ENCODE results near the gene MCM3.

The MCM3 gene

DNA sequence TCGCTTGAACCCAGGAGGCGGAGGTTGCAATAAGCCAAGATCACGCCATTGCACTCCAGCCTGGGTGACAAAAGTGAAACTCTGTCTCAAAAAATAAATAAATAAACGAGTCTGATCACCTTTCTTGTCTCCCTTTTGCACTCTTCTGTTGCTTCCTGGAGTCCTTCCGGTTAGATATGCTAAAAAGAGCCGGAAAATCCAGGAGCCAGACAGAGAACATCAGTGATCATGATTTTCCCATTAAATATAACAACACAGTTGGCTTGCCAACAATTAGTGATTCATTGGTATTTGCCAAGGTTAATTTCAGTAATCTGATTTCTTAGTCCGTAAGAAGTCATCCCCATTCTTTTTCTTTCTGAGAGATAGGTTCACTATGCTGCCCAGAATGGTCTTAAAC is 3.7 kb upstream of the MCM3 start:
- no peak for DNase-seq
- TF ChIP-seq CTCF (IDR thresholded peaks at IDR 0.05): no peak
- Histone ChIP-seq H3K4me3 (no peak overlapping the region), H3K36me3 (no peaks in the 10 kb centered on the region), H3K9me3 (no peaks in the 10 kb centered on the region), H3K4me1 (peaks cover 0 to 13% (median 5%) of the 10 kb centered on the region in 4 donors), H3K27me3 (no peaks in the 10 kb centered on the region), H3K27ac (no peak overlapping the region)
- intact Hi-C loops (cut with DNase I; ENCODE audit: low total_unique reads): loop anchor here (10.0 kb wide), 1 partner anchor 307 kb away; no protein-coding TSS in a partner anchor

DNA sequence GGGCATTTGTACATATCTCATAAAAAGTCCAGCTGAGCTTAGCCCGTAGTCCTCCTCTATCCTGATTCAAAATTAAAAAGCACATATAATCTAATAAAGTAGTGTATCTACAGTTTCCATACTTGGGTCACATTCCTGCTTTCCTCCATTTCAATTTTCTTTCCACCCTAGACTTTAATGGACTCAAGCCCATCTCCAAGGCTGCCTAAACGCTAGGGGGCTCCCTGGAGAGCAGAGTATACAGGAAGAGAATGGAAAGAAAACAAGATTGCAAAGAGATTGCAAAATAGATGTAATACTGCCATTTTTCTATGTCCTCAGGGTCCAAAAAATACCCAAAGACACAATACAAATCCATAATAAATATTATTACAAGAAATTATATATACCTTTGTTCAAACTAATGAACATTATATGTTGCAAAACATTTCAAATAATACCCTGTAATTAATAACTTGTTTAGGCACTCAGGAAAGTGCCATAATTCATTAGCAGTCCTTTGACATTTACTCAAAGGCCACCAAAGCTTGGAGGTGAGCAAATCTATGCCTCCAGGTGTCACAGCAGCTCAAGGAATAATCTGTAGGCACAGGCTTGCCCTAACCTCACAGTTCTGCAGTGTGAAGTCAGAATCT is 2.4 kb upstream of the MCM3 start:
- no peak overlapping the region for H3K27ac ChIP-seq
- intact Hi-C loops (cut with DNase I; ENCODE audit: low total_unique reads): loop anchor here (10.0 kb wide), 1 partner anchor 308 kb away; no protein-coding TSS in a partner anchor
- DNase-seq: peak; percentile 74 to 81

GRCh38 chr6:52285177-52286068 is 881 bp upstream of the MCM3 start:
- intact Hi-C loops (cut with DNase I; ENCODE audit: low total_unique reads): loop anchor here (10.0 kb wide), 1 partner anchor 309 kb away; no protein-coding TSS in a partner anchor
- no peak for DNase-seq
- no peak for TF ChIP-seq CTCF (IDR thresholded peaks at IDR 0.05)

More for the DNA sequence above, 2.4 kb upstream of the MCM3 start:
- Histone ChIP-seq H3K4me3 (no peak overlapping the region), H3K9me3 (no peaks in the 10 kb centered on the region), H3K27me3 (no peaks in the 10 kb centered on the region), H3K36me3 (peaks cover 3 to 9% (median 8%) of the 10 kb centered on the region in 3 donors), H3K4me1 (peaks cover 0 to 14% (median 8%) of the 10 kb centered on the region in 4 donors)
- TF ChIP-seq CTCF (IDR thresholded peaks at IDR 0.05): peak; percentile 22 to 39

GRCh38 chr6:52284131-52284459 is 447 bp downstream of the MCM3 start:
- Histone ChIP-seq H3K9me3 (no peaks in the 10 kb centered on the region), H3K4me3 (peak overlapping the region; percentile 69 to 88), H3K36me3 (peaks cover 31 to 36% (median 35%) of the 10 kb centered on the region in 3 donors), H3K27ac (peak overlapping the region; percentile 60 to 67), H3K4me1 (peaks cover 0 to 14% (median 8%) of the 10 kb centered on the region in 4 donors), H3K27me3 (no peaks in the 10 kb centered on the region)
- intact Hi-C loops (cut with DNase I; ENCODE audit: low total_unique reads): loop anchor here (5.0 to 10.0 kb wide), 4 partner anchors 78 to 383 kb away; partner anchors contain the start of gene PAQR8
- TF ChIP-seq CTCF (IDR thresholded peaks at IDR 0.05): no peak
- peak in 1 of 2 donors; percentile 43 for DNase-seq

More at GRCh38 chr6:52285177-52286068, 881 bp upstream of the MCM3 start:
- Histone ChIP-seq H3K27me3 (no peaks in the 10 kb centered on the region), H3K4me1 (peaks cover 0 to 14% (median 8%) of the 10 kb centered on the region in 4 donors), H3K9me3 (no peaks in the 10 kb centered on the region), H3K36me3 (peaks cover 18 to 24% (median 23%) of the 10 kb centered on the region in 3 donors), H3K4me3 (peak overlapping the region; percentile 69 to 88), H3K27ac (peak overlapping the region in 1 of 2 donors; percentile 33)

- Histone ChIP-seq H3K36me3 (peaks cover 38 to 46% (median 39%) of the 10 kb centered on the region in 3 donors), H3K27me3 (no peaks in the 10 kb centered on the region), H3K4me3 (peak overlapping the region in 1 of 2 donors; percentile 69), H3K27ac (no peak overlapping the region), H3K9me3 (no peaks in the 10 kb centered on the region), H3K4me1 (peaks cover 0 to 14% (median 8%) of the 10 kb centered on the region in 4 donors)
- TF ChIP-seq CTCF (IDR thresholded peaks at IDR 0.05): no peak
- DNase-seq: no peak
- intact Hi-C loops (cut with DNase I; ENCODE audit: low total_unique reads): loop anchor here (5.0 to 10.0 kb wide), 4 partner anchors 79 to 384 kb away; partner anchors contain the start of gene PAQR8
Measured at GRCh38 chr6:52283111-52283510, 1.4 kb downstream of the MCM3 start.

Data from tibial artery (tissue), 4 donors.